ENCODE data around the gene F12.
"Not testable (repeated sequence)": the region's sequence is repeated elsewhere in the genome, so short reads cannot be mapped to it uniquely, and the experiment has no call there.

GRCh38 chr5:177360740-177361139 is 48.6 kb downstream of the F12 start:
- not testable (repeated sequence) for TF ChIP-seq CTCF (IDR thresholded peaks at IDR 0.05 in 4 of 5, conservative IDR thresholded peaks at IDR 0.05 in 1 of 5); POLR2A (IDR thresholded peaks at IDR 0.05)

Measured in gastrocnemius medialis (tissue), 4 donors.